NCI-H1048 (cell line): ENCODE measurements around the gene ZFYVE28.

ENCODE experiments used
- DNase-seq: peaks from one replicate; lab custom pipeline; 2025; lab: John Stamatoyannopoulos, UW

The ZFYVE28 gene

DNA sequence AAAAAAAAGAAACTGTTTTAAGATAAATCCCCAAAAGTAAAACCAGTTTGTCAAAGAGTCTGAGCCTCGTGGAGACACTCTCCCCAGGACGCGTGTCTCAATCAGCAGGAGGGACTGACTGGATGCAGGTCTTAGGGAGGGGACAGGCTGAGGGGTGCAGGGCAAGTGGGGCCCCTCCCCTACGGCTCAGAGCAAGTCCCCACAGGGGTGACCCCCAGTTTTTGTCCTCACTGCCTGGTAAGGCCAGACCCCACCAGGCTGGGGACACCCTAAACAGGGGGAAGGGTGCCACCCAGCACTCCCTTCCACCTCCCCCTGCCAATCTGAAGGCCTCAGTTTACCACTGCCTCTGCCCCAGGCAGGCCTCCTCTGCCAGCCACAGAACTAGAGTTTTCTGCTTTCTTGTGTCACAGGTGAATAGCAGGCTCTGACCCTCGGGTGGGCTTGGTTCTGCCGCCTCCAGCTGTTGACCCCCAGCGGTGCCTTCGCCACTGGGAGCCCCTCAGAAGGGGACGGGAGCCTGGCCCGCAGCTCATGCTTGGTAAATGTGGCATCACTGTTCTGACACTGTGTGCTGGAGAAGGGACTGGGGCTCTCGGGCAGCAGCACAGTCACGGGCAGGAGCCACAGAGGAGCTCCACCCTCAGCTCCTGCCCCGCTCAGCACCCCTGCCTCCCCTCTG, 86.8 kb downstream of the ZFYVE28 start:
- no peak for DNase-seq

DNA sequence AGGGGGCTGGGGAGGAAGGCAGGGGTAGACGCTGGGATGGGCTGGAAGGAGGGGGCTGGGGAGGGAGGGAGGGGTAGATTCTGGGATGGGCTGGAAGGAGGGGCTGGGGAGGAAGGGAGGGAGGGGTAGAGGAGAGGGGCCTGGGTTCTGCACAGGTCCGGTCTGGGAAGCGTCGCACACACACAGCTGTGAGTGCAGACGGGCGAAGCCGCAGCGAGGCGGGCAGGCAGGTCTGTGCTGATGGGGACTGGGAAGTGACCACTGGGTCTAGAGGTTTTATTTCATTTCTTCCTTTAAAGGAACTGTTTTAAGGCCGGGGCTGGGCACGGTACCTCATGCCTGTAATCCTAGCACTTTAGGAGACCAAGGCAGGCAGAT, 87.4 kb downstream of the ZFYVE28 start:
- no peak for DNase-seq

- DNase-seq = no peak
Observed at GRCh38 chr4:2330091-2331042, 88.1 kb downstream of the ZFYVE28 start.

- DNase-seq = no peak
Observed at GRCh38 chr4:2327579-2327978, 90.9 kb downstream of the ZFYVE28 start.

- DNase-seq = no peak
Observed at GRCh38 chr4:2324891-2325290, 93.6 kb downstream of the ZFYVE28 start.

- DNase-seq = no peak
Observed at GRCh38 chr4:2322841-2323240, 95.6 kb downstream of the ZFYVE28 start.

- DNase-seq = no peak
Observed at GRCh38 chr4:2322227-2322626, 96.2 kb downstream of the ZFYVE28 start.

- no peak for DNase-seq
Observed at GRCh38 chr4:2321279-2322196, 96.9 kb downstream of the ZFYVE28 start.

GRCh38 chr4:2320746-2321145, 97.7 kb downstream of the ZFYVE28 start:
- no peak for DNase-seq

- DNase-seq = no peak
Observed at GRCh38 chr4:2320152-2320551, 98.3 kb downstream of the ZFYVE28 start.

DNA sequence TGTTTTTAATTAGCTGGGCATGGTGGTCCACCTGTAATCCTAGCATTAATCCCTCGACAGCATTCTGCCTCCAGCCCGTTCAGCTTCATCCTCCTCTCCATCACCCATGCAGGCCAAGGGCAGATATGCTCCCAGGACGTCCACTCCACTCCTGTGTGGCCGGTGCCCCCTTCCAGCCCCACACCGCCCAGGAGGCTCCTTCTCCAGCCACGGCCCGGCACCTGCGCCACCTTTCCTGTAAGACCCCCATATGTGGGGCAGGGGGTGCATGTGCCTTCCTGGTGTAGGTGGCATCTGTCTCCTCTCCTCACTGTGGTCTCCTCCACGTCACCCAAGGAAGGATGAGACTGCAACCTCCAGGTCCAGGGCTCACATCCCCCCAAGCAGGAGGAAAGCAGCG, 99.6 kb downstream of the ZFYVE28 start:
- no peak for DNase-seq

DNA sequence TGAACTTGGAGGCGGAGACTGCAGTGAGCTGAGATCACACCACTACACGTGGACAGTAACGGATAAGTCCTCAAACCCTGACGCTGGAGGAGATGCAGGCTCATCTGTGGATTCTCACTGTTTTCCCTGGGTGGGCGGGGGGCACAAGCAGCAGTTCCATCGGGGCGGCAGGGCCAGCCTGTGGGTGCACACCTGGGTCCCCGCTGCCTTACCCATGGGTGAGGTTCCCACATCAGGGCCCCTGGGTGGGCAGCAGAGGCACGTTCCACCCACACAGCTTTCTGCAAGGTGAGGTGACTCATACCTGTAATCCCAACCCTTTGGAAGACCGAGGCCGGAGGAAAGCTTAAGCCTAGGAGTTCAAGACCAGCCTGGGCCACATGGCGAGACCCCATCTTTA, 100.0 kb downstream of the ZFYVE28 start:
- DNase-seq = no peak

DNA sequence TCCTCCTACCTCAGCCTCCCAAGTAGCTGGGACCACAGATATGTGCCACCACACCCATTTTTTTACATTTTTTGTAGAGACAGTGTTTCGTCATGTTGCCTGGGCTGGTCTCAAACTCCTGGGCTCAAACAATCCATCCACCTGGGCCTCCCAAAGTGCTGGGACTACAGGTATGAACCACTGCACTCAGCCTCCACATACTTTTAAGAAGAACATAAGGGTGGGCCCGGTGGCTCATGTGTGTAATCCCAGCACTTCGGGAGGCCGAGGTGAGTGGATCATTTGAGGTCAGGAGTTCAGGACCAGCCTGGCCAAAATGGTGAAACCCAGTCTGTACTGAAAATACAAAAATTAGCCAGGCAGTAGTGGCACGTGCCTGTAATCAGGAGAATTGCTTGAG, 105.1 kb downstream of the ZFYVE28 start:
- no peak for DNase-seq

DNA sequence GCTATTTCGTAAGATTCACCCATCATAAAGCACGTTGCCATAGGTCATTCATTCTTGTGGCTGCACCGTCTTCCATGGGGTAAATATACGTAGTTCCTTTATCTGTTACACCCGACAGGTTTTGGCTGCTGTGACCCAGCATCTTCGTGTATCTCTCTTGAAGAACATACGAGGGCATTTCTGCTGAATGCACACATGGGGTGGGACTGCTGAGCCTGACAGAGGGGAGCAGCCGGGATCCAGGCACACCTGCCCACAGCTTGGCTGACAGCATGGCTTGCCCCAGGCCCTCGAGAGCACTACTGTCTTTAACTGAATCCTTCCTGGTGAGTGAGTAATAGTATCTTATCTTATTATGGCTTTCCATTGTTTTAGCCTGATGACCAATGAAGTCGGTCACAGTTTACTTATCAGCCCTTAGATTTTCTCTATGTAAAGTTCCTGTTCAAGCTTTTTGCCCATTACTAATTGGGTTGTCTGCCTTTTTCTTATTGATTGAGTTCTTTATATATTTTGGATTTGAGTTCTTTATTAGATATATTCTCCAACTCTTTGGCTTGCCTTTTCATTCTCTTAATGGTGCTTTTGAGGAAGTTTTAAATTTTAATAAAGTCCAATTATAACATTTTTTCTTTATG, 111.6 kb downstream of the ZFYVE28 start:
- no peak for DNase-seq

GRCh38 chr4:2305766-2306501, 112.5 kb downstream of the ZFYVE28 start:
- no peak for DNase-seq

- DNase-seq = no peak
Observed at GRCh38 chr4:2304877-2305561, 113.4 kb downstream of the ZFYVE28 start.

DNA sequence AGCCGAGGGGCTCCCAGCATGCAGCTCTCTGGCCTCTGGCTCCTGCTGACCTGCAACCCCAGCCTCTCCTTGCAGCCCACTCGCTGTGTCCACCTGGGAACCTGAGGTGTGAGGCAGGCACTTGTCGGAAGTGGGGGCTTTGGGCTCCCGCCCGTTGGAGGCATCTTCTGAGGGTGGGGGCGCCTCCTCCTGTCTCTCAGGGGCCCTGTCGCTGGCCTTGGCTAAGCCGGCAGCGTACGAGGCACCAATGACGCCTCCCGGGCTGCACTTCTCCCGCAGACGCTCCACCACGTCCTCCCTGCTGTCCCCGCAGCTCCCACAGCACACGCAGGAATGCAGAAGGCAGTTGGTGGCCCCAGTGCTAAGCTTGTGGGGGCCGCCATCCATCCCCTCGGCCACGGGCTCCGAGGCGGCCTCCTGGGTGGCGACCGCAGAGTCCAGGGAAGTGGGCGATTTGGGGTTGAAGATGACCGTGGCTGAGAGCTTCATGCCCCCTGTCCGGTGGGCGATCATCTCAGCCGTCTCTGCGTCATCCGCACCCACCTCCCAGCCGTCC, 114.0 kb downstream of the ZFYVE28 start:
- no peak for DNase-seq

GRCh38 chr4:2303686-2304320, 114.6 kb downstream of the ZFYVE28 start:
- DNase-seq = no peak

DNA sequence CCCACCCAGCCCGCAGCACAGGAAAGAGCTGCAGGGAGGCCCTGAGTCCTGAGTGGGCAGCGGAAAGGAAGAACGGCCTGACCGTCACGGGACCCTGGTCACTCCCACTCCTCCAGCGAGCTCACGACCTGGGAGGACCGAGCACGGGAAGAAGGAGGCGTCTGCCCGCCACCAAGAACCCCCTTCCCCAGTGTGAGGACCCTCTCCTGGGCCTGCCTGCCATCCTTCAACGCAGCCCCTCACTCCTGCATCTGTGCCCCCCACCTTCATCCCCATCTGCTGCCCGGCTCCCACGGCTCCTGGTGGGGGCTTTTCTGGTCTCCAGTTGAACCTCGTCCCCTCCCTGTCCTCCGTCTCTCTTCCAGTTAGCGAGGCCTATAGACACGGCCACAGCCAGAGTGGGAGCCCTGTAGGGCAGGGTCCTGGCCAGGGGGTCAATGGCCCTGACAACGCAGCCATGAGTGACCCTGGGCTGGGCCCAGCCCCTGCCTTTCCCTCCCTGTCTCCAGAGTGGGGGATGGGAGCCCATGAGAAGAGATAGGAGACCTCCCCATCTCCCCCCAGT, 115.2 kb downstream of the ZFYVE28 start:
- no peak for DNase-seq
